Fibroblast of lung (primary cell): ENCODE results near the gene CENPL. TPM values are rescaled to one million over a fixed set of nuclear protein-coding genes. Genes with fewer than 3 reads are reported as not detected.
A peak's percentile ranks its signal among the peaks of the same experiment; 100 is the strongest.
"Not testable (repeated sequence)": the region's sequence is repeated elsewhere in the genome, so short reads cannot be mapped to it uniquely, and the experiment has no call there.

ENCODE experiments used
- DNase-seq, 2 donors: peaks; one replicate each; pipeline versions ENCODE4 v3.0.0 to v3.0.0-alpha.2; 2010; ENCODE audit warnings: low read depth in 2 of 2
- H2AFZ ChIP-seq: 2 replicates; pipeline ENCODE4 v1.5.1; 2012; ENCODE audit warnings: low read length, control low read depth, inconsistent platforms
- H3K27ac ChIP-seq: 2 replicates; pipeline ENCODE4 v1.5.1; 2011; ENCODE audit warnings: low read length, control low read depth; ENCODE audit not compliant: insufficient read depth
- H3K27me3 ChIP-seq: 2 replicates; pipeline ENCODE4 v1.5.1; 2011; ENCODE audit warnings: mild to moderate bottlenecking, low read length; ENCODE audit not compliant: control insufficient read depth, insufficient read depth
- H3K36me3 ChIP-seq: 2 replicates; pipeline ENCODE4 v1.5.1; 2011; ENCODE audit warnings: low read length; ENCODE audit not compliant: control insufficient read depth, insufficient read depth
- H3K4me1 ChIP-seq: 2 replicates; pipeline ENCODE4 v1.5.1; 2011; ENCODE audit warnings: low read length; ENCODE audit not compliant: control insufficient read depth, insufficient read depth; ENCODE audit errors: extremely low read depth
- H3K4me2 ChIP-seq: 2 replicates; pipeline ENCODE4 v1.5.1; 2011; ENCODE audit warnings: low read length, control low read depth; ENCODE audit not compliant: insufficient read depth; ENCODE audit errors: extremely low read depth
- H3K4me3 ChIP-seq, 4 experiments: fragments of 200-600 bp in 1 of 4; sonication (generic) in 1 of 4; replicated peaks in 1 of 4; 2 replicates each; pipeline ENCODE4 v1.5.1; 2011 to 2016; ENCODE audit warnings: low read length in 4 of 4, low read depth in 3 of 4, mild to moderate bottlenecking in 3 of 4, control low read depth in 2 of 4, inconsistent platforms in 1 of 4, mixed read lengths in 1 of 4; ENCODE audit not compliant: insufficient read depth in 1 of 4; ENCODE audit errors: control extremely low read depth in 1 of 4
- H3K79me2 ChIP-seq: 2 replicates; pipeline ENCODE4 v1.5.1; 2012; ENCODE audit warnings: mild to moderate bottlenecking, low read length, inconsistent platforms; ENCODE audit not compliant: control insufficient read depth, insufficient read depth
- H3K9ac ChIP-seq: 2 replicates; pipeline ENCODE4 v1.5.1; 2011; ENCODE audit warnings: mild to moderate bottlenecking, low read length, control low read depth; ENCODE audit not compliant: insufficient read depth
- H3K9me3 ChIP-seq: 2 replicates; pipeline ENCODE4 v1.5.1; 2012; ENCODE audit warnings: low read depth, low read length; ENCODE audit not compliant: control insufficient read depth, insufficient read depth
- H4K20me1 ChIP-seq: 2 replicates; pipeline ENCODE4 v1.5.1; 2011; ENCODE audit warnings: low read length; ENCODE audit not compliant: control insufficient read depth, insufficient read depth; ENCODE audit errors: extremely low read depth
- CTCF ChIP-seq, 2 donors: IDR thresholded peaks in 1 of 2; conservative IDR thresholded peaks in 1 of 2; 1 replicate in 1 of 2; 2 replicates in 1 of 2; pipeline ENCODE4 v1.5.1; 2011 to 2012; ENCODE audit warnings: low read length in 2 of 2, control low read depth in 1 of 2, inconsistent platforms in 1 of 2, low read depth in 1 of 2, mild to moderate bottlenecking in 1 of 2
- EZH2 ChIP-seq: IDR thresholded peaks from 2 replicates; pipeline ENCODE4 v1.5.1; 2012; ENCODE audit warnings: low read length, control low read depth, mild to moderate bottlenecking; ENCODE audit errors: missing control alignments
- polyA plus RNA-seq, 2 donors: library from polyadenylated mRNA; depleted of rRNA in 1 of 2; stranded (reverse) in 1 of 2; unstranded in 1 of 2; fragments of >200 nt; gene quantifications; 2 replicates each; pipeline ENCODE4 v1.2.1, GENCODE V29; 2011 to 2012; ENCODE audit warnings: missing spikeins in 1 of 2
- total RNA-seq: library from RNA; depleted of rRNA; stranded (reverse); fragments of >200 nt; gene quantifications from 2 replicates; pipeline ENCODE4 v1.2.1, GENCODE V29; 2014

CENPL gene
- total and polyA plus RNA-seq, 2 donors (not counting 1 experiment from before 2014, with no cell fraction given), result 9.9 to 16.0 TPM

- H3K4me3 ChIP-seq, result no peak overlapping the region
- TF ChIP-seq CTCF (conservative IDR thresholded peaks at IDR 0.05 in 1 of 2, IDR thresholded peaks at IDR 0.05 in 1 of 2; ENCODE audit: low read depth in 1 of 2, low read length in 2 of 2) (no peak), EZH2 (no peak)
- H3K36me3 ChIP-seq, result peaks cover 21% of the 10 kb centered on the region
- peaks cover 36% of the 10 kb centered on the region for H3K79me2 ChIP-seq
- peaks cover 3% of the 10 kb centered on the region for H3K4me1 ChIP-seq
- no peak overlapping the region for H3K27ac ChIP-seq
- H2AFZ ChIP-seq, result no peak overlapping the region
- no peak overlapping the region for H3K9ac ChIP-seq
- H3K27me3 ChIP-seq, result no peaks in the 10 kb centered on the region
- no peak overlapping the region for H3K4me2 ChIP-seq
- no peak for DNase-seq
- H4K20me1 ChIP-seq, result peaks cover 5% of the 10 kb centered on the region
- no peaks in the 10 kb centered on the region for H3K9me3 ChIP-seq
These were observed 38.1 kb upstream of the CENPL start for GRCh38 chr1:173862769-173863223.

- H3K79me2 ChIP-seq, result peaks cover 31% of the 10 kb centered on the region
- H3K27ac ChIP-seq, H3K27me3 ChIP-seq, H2AFZ ChIP-seq, H3K9me3 ChIP-seq, H4K20me1 ChIP-seq, H3K4me1 ChIP-seq, H3K4me2 ChIP-seq, H3K9ac ChIP-seq, H3K4me3 ChIP-seq: not testable (repeated sequence)
- peaks cover 19% of the 10 kb centered on the region for H3K36me3 ChIP-seq
- peak in 1 of 2 donors; percentile 43 for DNase-seq
These were observed 37.6 kb upstream of the CENPL start for GRCh38 chr1:173862146-173862768.

GRCh38 chr1:173861731-173862145 lies 37.1 kb upstream of the CENPL start:
- no peaks in the 10 kb centered on the region for H3K27me3 ChIP-seq
- no peaks in the 10 kb centered on the region for H3K9me3 ChIP-seq
- H3K79me2 ChIP-seq, result peaks cover 26% of the 10 kb centered on the region
- no peak for TF ChIP-seq CTCF (conservative IDR thresholded peaks at IDR 0.05 in 1 of 2, IDR thresholded peaks at IDR 0.05 in 1 of 2; ENCODE audit: low read depth in 1 of 2, low read length in 2 of 2)
- no peak for TF ChIP-seq EZH2
- H3K4me1 ChIP-seq, result peaks cover 3% of the 10 kb centered on the region
- no peak overlapping the region for H3K9ac ChIP-seq
- no peak for DNase-seq
- peaks cover 18% of the 10 kb centered on the region for H3K36me3 ChIP-seq
- H3K4me2 ChIP-seq, result no peak overlapping the region
- no peak overlapping the region for H2AFZ ChIP-seq
- H3K4me3 ChIP-seq, result no peak overlapping the region
- H3K27ac ChIP-seq, result no peak overlapping the region
- H4K20me1 ChIP-seq, result peaks cover 5% of the 10 kb centered on the region
